GM18873 (cell line): ENCODE data around the gene SEMA3A.

ENCODE experiments used
- ATAC-seq: cut with Tn5 transposase; IDR thresholded peaks from one replicate; pipeline ENCODE4 v1.9.1; 2021; ENCODE audit warnings: mild to moderate bottlenecking, moderate library complexity, moderate number of reproducible peaks; ENCODE audit not compliant: unreplicated experiment, low FRiP score

The SEMA3A gene

DNA sequence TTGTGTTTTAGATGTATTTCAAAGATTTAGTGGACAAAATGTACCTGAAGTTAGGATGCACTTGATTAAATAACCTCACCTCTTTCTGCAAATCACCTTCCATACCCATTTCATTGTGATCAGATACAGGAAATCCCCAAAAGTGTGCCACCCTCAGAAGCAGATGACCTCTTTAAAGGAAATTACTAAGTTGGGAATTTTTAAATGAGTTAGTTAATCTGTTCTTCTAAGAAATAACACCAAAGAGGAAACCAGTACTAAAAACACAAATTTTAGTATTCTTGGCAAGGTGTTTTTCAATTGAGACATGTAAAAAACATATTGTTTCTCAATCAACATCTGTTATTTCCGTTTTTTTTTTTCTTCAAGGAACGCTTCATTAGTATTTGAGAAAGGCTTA is 4.6 kb upstream of the SEMA3A start:
- no peak for ATAC-seq

DNA sequence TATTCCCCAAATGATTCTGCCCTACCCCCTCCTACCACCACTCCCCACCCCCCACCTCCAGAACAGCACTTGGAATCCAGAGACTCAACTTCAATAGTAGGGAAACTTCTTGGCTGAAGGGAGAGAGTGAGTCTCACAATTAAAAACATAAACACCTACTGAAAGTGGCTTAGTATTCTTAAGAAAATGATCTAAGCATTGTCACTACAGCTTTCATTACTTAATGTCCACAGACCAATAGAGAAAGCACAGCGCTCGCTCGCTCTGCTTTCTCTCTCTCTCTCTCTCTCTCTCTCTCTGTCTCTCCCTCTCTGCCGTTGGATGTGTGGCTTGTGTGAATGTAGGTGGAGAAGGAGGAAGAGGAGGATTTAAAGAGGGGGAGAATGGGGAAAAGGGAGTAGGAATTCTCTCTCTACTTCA is 1.5 kb upstream of the SEMA3A start:
- ATAC-seq = no peak

DNA sequence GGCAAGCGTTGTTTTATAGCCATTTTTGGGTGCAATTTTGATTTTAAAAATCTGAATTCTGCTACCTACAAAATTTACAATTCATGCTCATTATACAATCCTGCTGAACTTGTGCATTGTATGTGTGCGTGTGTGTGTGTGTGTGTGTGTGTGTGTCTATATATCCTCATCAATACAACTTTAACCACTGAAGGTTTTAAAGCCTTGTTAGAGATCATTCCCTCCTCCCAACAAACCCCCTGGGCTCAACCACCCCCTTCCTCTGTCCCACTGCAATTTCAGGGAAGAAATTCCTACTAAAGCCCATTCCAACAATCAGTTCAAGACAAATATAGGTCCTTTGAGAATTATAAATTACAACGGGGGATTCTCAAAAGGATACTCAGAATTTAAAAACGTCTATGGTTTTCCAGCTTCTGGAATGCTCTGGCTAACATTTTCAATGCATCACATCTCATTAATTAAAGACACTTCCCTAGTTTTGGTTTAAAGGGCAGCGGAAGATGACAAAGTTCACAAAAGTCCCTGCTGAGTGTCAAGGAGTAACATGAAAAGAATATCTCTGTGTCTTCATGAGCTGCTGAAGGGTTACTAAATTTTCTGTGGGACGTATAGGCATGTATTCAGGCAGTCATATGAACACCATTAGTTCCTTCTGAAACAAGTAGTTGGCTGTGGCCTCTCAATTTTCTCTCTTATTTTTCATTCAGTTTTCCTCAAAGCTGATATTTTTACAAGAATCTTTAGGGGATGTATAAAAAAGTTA is 889 bp upstream of the SEMA3A start:
- ATAC-seq = no peak

DNA sequence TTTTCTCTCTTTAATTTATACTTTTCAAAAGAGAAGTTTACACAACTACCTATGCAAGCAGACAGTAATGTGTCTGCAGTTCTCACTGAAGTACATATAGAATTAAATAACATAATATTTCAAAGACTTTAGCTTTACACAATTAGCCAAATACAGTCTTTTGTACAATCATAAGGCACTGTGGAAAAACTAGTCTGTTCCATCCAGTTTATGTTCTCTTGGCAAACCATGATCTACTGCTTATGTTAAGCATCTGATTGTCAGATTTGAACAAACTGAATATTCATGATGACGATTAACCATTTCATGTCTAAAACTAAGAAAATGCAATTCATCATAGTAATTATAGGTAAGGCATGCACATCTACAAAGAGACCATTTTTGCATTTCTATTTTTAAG is 842 bp downstream of the SEMA3A start:
- no peak for ATAC-seq

DNA sequence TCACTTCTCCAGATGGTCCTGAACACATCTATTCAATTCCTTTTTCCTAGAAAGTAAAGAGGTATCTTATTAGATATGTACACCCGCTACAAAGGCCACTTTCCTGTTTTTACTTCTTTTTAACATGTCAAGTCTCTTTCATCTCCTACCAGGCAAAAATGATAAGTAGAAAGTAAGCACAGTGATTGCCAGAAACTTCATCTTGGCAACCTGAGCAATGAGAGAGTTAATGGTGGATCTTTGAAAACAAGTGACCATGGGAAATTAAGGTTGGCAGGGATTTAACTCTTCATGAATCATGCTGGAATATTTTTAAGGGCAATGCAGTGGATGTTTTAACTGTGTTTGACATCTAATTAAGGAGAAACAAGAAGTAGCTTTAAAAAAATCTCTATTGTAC is 2.7 kb downstream of the SEMA3A start:
- ATAC-seq = no peak

DNA sequence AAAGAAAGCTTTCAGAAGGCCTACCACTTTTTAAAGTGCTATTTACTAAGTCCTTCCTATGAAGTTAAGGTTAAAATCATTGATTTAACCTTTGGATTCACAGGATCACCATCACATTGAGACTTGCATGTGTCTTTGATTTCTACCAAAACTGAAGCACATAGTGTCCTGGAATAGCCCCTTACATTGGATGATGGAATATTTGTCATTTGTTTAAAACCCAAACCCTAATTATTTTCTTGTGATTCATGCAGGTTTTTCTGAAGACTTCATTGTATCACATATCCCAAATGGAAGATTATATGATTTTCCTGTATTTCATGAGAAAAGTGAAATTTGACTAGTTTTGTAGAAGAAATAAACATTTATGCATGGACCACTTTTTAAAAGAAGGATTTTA is 3.3 kb downstream of the SEMA3A start:
- no peak for ATAC-seq

DNA sequence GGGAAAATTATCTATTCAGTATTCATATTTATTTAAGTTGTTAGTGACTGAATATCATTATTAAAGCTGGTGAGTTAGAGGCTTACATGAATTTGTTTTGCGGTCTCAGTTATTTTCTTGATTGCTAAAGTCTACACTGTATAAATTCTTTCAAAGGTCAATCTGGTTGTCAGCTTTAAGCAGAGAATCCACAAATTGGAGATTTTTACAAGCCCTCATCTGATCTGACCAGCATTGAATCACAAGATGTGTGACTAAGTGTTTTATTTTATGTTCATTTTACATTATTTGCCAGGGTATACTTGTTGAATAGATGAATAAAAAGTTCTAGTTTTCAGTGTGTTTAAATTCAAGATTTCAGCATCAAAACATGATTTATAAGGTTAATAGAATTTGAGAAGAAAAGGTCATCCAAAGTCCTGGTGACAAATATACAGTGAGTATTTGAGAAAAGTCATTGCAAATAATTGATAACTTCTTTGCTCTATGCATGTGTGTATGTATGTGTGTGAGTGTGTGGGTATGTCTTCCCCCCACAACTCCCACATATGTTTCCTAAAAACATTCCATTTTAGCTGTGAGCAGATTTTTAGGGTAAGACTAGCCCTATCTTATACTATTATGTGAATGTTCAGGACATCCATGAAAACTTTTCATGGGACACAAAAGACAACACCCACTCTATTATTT is 4.4 kb downstream of the SEMA3A start:
- no peak for ATAC-seq

DNA sequence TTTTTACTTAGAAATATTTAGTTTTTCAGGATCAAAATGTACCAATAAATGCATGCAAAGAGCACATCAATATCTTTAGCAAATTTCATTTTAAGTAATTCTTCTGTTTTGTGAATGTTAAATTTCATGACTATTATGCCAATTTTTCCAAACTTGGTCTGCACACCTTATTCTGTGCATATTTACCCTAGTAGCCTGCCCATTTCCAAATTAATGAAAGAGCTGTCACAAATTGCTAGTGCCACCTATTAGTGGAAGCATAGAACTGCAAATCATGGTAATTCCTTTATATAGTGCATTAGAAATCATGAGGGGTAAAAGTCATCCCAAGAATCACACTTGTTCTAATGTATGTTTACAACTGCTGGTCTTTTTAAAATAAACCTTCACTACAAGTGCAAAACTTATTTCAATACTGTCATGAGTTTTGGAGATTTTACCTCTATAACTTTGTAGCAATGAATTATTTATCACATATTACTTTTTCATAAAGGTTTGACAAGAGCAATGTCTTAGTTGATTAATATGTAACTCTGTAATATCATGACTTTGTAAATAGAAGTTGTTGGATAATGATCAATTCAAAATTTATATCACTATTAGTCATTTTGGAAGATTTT is 5.7 kb downstream of the SEMA3A start:
- no peak for ATAC-seq

DNA sequence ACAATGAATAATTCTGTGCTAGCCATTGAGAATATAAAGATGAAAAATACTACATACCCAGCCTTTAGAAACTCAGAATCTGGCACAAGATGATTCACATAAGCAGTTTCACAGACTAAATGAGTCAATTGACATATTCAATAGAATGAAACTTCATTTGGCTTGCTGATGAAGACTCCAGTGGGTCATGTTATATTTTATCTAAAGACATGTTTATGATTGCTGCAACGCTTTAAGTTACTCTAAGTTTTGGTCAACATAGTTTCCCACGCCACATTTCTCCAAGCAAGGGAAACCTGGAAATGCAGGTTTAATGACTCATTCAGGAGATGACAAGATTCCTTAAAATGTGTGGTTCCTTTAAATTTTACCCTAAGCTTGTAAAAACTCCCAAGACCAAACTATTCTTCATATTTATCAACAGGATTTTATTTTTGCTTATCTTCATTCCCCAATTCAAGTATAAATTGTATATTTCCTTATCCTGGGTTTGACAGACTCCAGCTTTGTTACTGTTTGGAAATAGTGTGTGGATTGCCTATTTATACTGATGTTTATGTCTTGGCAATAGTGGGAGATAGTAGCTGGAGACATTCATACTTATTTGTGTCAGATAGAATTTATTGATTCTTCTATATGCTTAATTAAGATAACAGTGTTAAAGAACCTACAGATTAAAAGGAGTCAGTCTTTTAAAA is 6.6 kb downstream of the SEMA3A start:
- no peak for ATAC-seq

DNA sequence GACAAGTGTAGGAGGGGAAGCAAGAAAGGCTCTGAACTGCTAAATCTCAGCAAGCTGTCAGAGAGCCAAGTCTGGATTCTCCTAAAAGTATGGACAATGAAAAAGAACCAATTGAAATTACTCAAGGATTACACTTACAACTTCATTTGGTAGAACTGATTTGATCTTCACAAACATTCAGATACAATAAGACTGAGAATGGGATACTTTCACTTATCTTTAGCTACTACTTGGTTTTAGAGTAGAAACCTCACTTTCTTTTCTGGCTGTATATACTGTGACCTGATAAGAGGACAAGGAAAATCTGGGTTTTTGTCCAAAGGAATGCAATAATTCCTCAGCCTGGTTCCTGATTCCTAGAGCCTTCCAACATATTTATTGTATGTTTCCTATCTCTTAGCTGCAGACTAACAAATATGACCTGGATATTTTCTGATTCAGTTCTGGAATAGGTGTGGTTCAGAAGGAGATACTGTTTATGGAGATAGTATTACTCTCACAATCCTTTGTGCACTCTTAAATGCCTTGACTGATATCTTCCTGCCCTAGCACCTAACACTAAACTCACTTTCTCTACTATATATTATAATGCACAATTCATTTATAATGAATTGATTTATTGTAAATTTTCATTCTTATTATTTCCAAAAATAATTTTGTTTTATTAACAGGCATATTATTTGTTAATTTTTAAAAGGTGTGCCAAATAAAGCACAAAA is 7.3 kb downstream of the SEMA3A start:
- ATAC-seq = no peak

DNA sequence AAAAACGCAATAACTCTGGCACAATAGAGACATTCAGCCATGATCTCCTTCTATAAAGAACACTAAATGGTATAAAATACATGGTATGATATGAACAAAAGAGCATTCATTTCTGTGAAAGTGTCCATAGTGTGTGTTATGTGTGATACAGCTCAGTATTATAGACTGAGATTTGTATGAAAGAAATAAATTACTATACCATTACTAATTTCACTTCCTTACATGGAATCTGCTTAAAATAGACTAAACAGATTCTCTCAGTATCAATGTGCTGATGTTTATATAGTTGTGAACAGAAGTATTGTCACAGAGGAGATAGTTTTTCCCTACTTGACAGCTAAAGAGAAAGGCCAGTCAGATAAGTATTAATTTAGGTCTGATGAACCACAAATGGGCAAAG is 10.8 kb downstream of the SEMA3A start:
- no peak for ATAC-seq

DNA sequence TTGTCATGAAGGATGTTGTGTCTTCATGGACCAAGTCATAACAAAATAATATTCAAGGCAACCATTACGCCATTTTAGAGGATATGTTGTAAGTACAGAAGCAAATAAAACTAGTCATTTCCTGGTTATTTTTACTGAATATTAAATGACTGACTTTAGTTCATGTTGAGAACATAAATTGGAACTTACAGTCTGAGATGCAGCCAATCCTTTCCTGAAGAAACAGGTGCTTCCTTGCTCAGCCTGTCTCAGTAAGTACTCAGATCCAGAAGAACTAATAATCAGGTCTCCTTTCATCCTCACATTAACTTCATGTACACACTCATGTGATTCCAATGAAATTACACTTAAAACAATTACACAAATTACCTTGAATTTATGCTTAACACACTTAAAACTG is 12.3 kb downstream of the SEMA3A start:
- ATAC-seq = no peak

DNA sequence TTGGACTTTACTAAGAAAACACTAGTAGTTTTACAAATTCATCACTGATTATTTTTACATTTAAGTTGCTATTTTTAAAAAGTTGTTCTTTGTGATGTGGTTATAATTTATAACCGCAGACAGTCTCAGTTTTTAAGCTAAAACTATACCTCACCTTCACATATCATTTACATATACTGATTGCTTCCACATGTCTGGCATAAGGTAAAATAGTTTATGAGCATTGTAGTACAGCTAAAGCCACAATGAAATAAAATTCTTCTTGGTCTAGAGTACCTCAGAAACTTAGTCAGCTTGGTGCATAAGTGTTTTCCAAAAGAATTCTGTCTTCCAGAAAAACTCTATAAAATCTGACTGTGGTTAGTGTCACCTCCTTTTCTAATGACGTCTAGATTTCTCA is 13.0 kb downstream of the SEMA3A start:
- no peak for ATAC-seq

DNA sequence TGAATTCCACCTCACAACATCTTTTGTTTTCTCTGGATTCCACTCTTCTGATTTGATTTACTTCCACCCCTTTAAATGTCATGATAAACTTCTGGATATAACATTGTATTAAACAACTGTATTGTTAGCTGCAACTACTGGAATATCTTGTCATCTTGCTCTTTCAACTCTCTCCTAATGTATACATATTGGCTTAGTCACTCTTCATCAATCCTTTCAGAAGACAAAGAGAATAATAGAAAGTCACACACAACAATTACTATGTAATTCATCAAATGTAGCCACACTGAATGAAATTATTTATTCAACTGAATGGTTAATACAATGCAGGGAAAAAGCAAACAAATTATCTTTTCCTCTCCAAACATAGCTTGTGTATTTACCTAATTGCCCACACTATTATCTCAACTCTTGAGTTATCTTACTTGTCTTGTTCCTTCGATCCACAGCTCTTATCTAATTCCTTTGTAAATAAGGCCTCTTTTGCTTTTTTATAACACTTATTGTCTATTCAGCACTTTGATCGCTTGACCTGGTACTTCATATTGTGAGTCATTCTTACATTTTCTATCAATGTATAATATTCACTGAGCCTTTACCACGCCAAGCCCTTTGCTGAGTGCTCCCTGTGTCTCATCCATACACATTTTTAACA is 16.7 kb downstream of the SEMA3A start:
- no peak for ATAC-seq

DNA sequence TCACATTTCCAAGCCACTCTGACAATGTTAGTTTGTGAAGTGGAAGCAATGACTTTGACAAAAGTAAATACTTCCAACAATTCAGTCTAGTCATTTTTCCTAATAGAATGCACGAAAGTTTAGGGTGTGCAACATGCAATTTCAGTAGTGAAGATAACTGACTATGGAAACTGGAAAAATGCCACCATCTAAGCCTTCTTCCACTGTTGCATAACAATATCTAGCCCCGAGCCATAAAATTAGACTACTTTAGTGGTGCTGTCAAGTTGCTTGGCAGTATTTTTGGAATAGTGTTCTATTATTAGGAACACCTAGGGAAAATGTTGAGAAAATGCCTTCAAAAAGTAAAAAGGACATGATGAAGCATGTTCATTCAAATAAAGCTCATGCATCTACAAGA is 17.9 kb downstream of the SEMA3A start:
- no peak for ATAC-seq

DNA sequence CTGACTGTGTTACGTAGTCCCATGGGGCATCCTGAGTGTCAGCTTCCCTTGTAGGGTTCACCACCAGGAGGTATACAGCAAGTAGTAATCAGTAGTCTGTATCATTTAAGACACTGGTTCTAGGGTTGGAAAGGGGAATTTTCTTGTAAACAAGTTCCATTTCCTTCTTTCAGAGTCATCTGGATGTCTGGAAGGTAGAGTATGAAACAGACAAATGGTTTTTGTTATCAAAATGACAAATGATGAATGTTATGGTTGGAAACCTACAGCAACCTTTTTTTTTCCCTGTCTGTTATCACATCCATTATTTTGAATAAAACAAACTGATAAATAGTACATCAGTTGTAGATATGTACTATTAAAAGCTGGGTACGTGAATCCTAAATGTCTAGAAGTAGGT is 19.1 kb downstream of the SEMA3A start:
- ATAC-seq = no peak

DNA sequence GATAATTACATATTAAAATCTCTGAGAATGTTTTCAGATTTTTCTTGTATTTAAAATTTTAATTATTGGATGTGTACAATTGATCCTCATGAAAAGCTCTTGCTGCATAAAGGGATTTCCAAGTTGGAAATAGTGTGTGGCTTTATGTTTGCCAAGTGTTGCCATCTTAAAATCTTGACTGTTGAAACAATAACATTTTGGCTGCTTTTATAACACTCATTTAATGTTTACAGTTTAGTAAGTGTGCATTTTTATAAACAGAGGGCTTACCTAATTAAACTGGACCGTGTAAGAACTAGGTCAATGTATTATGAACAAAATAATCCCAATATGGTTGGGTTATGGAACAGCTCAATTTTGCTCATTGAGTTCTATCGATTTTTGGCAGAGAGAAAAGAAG is 23.9 kb downstream of the SEMA3A start:
- ATAC-seq = no peak

DNA sequence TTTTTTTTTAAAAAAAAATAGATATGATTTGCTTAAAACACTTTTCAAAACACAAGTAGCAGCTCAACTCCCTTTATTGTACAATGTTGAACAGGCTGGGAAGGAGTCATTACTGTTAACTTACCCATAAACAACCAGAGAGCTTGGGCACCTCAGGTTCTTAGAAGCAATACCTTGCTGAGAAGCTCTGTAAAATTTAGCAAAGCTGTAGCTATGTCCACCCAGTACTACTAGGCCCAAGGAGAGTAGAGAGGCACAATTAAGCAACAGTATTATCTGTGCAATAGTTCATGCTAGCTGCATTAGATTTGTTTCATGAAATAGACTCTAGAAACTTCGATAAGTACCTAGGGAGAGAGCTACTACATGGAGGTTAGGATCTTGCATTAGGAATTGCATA is 32.0 kb downstream of the SEMA3A start:
- ATAC-seq = no peak

DNA sequence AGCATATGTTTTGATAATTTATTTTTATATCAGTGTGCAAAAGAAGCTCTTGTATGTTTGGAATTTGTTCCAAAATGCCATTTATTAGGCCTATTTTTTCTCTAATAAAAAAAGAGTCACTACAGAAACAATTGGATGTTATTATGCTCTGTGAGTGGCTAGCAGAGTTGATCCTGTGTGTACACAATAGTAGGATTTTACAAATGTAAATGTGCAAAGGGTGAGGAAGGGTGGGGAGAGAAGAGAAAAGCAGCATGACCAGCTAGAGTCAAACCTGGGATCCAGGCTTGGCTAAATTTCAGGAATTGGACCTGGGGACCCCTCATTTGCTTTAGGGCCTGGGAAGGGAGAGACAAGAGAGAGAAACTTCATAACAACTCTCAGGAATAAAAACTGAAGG is 32.5 kb downstream of the SEMA3A start:
- no peak for ATAC-seq

DNA sequence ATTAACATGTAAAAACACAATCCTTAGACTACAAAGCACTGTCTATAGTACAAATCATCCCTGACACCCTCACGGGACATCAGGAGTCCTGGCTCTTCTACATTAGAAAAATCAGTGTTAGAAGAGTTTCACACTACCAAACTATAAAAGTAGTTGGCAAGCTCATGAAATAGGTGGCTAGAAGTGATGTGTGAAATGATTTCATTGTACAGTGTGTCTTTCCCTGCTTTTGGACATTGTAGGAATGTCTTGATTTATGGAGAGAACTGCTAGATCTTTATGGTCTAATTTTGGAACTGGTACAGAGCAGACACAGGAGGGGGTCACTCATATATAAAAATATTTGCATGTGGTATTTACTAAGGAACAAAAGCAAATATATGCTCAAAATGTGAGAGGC is 33.2 kb downstream of the SEMA3A start:
- ATAC-seq = no peak
